ENCODE measurements around the gene CPNE8.

The CPNE8 gene

DNA sequence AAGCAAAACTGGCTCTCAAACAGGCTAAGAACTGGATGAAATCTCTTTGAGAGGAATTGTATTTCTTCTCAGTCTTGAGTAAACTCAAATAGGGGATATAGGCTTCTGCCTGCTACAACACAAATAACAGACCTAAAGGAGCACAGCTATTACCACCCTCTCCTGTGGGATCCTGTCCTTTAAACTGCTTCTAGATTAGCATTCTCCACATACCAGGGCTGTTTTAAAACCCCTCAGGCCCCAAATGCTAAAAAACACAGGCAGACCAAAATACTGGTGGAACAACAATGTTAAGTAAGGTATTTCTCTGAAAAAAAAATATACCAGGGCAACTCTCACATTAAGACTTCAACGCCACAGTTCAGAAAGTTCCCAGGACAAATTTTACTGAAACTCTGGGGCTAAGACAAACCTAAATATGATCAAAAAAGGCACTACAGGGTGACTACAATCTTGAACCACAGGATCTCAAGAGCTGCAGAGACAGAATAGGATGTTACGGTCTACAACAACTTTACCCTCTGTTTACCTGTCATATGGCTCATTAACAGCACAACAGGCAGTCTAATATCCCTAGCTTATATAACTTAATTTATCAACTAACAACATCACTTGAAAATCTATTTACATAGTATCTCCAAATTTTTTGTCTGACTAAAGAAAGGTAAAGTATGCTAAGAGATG lies 7.2 kb downstream of the CPNE8 start:
- in situ Hi-C loops (cut with MboI; ENCODE audit: low sequenced_read_pairs): no loop called here

DNA sequence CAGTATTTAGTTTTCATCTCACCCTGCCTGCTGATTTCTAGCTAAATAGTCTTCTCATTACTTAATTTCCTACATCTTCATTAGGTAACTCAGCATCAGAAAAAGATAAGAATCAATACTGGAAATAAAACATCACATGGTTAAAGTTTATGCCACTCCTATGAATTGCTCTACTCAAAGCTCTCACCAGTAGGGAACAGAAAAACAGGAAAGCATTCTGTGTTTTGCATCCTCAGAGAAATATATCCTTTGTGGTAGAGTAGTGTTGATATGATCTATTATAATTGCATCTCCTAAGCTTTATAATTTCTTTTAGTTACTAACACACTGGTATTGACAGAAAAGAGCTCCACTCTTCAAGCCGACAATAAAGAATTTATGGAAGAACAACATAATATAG lies 9.9 kb downstream of the CPNE8 start:
- in situ Hi-C loops (cut with MboI; ENCODE audit: low sequenced_read_pairs): no loop called here

DNA sequence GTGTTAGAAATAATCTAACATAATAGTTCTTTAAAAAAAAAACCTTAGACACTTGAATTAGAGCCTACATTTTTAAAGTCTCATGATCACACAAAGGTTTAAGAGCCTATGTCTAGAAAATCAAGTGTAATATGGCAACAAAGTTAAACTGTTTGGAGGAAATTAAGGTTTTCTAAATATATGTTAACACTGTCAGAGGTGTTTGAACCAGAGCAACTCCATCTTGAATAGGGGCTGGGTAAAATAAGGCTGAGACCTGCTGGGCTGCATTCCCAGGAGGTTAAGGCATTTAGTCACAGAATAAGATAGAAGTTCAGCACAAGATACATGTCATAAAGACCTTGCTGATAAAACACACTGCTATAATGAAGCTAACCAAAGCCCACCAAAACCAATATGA lies 12.4 kb downstream of the CPNE8 start:
- in situ Hi-C loops (cut with MboI; ENCODE audit: low sequenced_read_pairs): no loop called here

DNA sequence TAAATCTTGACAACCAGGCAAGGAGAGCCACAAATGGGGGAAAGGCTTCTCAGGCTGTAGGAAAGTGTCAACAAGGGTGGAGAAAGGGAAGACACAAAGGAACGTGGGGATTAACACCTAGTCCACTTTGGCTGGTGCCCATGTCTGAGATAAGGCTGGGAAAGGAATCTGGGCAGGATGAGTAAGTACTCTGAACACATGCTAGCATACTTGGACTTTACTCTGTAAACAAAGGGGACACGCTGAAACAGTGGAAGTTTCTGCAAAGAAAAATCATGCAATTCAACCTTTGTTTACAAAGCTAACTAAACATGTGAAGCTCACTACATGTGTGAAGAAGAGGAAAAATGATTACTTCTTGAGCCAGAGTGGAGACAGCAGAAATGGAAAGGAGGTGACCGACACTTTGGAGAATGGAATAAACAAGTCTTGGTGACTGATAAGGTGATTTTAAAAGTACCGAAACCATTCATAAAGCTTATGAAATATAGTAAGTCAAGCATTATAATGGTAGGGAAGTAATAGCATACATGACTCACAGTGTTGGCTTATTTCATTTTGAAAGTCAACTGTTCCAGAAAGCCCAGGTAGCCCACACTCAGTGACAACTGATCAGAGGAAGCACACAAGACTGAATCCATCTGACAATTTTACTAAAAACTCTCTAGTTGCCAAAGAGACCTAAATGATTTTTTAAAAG lies 13.2 kb downstream of the CPNE8 start:
- in situ Hi-C loops (cut with MboI; ENCODE audit: low sequenced_read_pairs): no loop called here

DNA sequence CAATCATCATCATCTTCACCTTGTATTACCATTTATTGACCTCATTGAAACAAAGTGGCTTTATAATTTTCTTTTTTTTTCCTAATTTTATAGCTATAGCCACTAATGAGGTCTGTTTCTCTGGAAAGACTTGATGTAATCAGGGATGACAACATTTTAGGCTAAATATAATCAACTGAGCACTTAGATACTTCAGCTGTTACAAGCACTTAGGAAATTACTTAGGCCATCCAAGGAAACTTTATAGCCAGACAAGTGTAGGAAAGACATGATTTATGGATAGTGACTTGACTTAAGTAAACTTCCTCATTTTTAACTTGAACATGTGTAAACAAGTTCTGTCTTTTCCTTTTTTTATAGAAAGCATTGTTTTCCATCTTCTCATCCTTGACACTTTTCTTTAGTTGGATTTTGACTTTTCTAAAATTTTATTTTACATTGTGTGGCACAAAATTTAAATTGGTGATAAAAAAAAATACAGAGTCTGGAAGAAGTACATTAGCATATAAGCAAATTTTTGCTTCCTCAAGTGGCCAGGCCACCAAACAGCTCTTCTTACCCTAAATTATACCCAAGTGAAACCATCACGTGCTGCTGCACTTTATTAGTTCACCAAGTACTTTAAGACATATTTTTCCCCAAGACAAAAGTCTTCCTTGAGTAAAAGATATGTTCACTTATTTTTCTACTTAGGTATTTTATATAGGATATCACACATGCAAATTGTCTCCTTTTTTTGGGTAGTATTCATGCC lies 15.1 kb downstream of the CPNE8 start:
- in situ Hi-C loops (cut with MboI; ENCODE audit: low sequenced_read_pairs): no loop called here

DNA sequence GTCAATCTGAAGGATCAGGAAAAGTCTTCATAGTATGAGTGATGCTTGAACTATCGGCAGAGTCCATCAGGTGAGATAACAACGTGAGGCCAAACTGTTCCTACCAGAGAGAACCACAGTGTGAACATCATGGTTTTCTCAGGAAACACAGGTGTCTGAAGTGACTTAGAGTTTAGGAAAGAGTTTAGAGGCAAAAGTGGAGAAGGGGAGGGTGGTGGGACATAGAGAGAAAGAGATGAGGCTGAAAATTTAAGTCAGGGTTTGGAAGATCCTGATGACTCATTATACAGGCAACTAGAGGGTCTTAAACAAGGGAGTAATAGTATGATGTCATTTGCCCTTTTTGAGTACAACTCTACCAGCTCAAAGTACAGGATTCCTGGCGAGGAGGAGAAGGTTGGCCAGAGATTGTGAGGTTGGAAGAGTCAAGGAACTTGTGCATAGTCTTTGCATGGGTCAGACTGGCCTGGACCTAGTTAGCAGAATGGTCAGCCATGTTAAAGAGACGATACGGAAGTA lies 16.0 kb downstream of the CPNE8 start:
- in situ Hi-C loops (cut with MboI; ENCODE audit: low sequenced_read_pairs): no loop called here

DNA sequence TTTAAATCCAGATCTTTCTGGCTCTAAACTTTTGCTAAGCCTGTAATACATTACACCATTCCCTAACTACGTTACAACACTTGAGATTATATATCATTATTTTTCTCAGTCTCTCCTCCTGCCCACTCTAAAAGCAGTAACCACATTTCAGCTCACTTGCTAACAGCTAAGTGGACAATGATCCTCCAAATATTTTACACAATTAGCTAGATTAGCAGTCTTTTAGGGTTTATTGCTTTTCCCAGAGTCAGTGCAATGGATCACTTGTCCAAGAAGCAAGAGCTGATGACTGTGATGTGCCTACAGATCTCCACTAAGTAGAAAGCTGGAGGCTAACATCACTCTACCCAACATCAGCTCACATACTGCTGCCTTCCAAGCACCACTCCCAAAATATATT lies 17.6 kb downstream of the CPNE8 start:
- in situ Hi-C loops (cut with MboI; ENCODE audit: low sequenced_read_pairs): no loop called here

DNA sequence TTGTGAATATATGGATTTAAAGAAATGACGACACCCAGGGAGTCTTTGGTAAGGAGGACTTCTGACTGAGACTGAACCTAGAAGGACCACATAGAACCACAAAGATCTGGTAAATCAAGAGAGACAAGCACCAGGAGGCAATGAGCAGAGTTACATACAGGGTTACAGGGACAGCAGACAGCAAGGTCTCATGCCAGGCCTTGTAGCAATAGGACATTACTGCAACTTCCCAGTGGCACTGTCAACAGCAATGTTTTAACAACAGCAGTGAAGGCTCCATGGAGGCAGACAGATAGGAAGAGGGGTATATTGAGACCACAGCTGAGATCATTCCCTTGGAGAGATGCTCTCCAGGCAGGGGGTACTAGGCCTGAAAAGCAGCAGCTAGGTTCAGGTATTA lies 18.5 kb downstream of the CPNE8 start:
- in situ Hi-C loops (cut with MboI; ENCODE audit: low sequenced_read_pairs): no loop called here

DNA sequence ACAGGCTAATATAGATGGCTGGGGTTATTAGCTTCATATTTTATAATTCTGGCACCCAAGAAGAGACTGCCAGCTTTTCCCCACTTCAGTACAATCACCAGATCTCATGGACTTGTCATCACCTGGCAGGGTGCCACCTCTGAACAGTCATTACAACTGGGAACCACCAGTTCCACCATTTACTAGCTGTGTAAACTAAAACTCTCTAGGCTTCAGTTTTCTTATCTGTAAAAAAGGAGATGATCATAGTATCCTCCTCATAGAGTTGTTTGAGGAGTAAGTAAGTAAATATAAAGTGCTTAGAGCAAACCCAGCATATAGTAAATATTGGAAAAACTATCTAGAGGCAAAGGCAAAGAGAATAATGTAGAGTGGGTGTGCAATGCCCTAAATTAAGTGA lies 19.3 kb downstream of the CPNE8 start:
- in situ Hi-C loops (cut with MboI; ENCODE audit: low sequenced_read_pairs): no loop called here

DNA sequence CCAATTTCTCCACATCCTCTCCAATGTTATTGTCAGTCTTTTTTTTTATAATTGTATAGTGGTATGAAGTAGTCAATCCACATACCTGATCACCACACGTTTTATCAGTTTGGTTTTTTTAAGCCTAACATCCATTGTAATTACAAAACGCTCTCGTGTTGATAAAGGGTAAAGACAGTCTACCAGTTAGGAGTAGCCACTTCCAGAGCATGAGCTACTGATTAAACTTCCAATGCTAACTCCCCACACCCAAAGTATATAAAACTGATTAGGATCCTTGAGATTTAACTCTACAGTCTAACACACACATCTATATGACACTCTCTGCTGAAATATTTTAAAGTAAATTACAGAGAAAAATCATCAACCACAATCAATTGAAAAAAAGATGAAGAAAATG lies 20.7 kb downstream of the CPNE8 start:
- in situ Hi-C loops (cut with MboI; ENCODE audit: low sequenced_read_pairs): no loop called here

DNA sequence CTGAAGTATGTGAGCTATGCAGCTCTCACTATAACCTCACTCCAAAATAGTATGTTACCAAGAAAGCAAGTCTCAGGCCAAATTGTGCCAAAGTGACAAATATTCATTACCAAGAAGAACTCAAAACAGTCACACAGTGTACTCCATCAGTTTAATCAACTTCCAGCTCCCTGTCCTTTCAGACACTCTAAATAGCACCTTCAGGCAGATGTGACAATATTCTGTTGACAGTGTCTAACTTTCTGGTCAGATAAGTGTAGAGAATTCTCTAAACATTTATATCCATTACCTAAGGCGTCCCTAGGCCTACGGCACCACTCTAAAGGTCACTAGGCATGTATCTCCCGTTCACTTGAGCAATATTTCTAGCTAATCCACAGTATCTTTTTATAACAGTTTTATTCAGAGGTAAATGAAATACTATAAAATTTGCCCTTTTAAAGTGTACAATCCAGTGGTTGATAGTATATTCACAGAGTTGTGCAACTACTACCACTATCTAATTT lies 21.7 kb downstream of the CPNE8 start:
- in situ Hi-C loops (cut with MboI; ENCODE audit: low sequenced_read_pairs): no loop called here

DNA sequence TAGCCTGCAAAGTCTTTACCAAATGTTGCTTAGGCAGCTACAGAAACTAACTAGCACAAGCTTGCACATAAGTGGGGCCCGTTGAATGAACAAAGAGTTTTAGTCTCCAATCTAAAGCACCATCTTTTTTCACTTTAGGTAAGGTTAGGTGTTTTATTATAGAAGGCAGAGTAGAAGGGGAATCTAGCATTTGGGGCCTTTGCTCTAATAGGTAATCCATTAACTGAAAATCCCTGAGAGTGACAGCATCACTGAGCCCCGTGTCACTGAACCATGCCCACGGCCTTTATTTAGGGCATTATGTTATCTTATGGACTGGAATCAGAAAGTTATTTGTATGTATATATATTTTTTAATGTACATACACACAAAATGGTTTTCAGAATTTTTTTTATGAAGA lies 25.1 kb downstream of the CPNE8 start:
- in situ Hi-C loops (cut with MboI; ENCODE audit: low sequenced_read_pairs): no loop called here

DNA sequence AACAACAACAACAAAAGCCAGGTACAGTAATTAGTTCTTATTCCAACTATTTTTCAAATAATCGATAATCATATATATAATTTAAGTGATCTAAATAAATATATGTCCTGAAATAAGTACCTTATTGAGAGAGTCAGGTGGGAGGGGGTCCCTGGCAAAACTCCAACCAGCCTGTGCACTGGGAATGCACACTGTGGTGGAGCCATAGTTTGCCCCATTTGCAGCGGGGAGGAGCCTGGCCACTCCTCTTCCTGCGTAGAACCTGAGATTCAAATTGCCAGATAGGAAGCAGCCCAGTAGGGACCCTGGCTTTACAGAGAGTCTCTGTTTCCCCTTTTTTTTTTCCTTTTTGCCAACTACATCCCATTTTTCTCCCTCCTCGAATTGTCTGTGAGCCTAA lies 26.4 kb downstream of the CPNE8 start:
- in situ Hi-C loops (cut with MboI; ENCODE audit: low sequenced_read_pairs): no loop called here

DNA sequence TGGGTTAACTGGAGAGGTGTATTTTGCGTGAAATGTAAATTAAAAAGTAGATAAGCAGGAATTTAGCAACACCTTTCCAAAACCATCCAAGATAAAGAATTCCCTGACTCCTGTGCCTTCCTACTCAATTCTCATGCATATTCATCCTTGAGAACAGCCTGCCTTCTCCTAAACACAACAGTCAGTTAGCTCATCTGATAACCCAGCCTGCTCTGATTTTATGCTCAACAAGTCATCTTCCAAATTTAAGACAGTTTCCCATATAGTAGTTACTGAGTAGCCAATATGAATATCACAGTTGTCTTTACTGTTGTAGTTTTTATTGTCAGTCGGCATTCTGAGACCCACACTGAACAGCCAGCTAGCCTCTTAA lies 27.1 kb downstream of the CPNE8 start:
- in situ Hi-C loops (cut with MboI; ENCODE audit: low sequenced_read_pairs): no loop called here

DNA sequence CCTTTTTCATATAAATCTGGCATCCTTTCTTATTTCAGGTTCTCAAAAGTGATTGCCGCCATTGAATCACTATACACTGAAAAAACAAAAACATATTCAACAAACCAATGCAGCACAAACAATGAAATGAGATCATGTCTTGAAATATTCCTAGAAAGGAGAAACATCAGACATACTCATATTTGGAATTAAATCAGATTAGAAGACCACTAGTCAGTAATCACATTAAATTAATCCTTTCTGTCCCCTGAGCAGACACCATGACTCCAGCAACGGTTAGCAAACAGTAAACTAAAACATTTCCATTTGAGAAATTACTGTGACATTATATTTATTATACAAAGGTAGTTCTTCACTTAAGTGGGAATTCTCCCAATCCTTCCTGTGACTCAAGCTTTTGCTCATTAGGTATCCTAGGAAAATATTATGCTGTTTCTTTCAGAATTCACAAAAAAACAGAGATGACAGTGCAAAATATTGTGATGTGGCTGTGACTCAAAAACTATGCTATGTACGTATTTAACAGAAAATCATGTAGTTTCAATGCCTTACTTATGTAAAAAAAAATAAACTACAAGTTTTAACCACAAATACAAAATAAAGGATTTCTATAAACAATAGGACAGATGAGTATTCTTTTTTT lies 29.7 kb downstream of the CPNE8 start:
- in situ Hi-C loops (cut with MboI; ENCODE audit: low sequenced_read_pairs): no loop called here

DNA sequence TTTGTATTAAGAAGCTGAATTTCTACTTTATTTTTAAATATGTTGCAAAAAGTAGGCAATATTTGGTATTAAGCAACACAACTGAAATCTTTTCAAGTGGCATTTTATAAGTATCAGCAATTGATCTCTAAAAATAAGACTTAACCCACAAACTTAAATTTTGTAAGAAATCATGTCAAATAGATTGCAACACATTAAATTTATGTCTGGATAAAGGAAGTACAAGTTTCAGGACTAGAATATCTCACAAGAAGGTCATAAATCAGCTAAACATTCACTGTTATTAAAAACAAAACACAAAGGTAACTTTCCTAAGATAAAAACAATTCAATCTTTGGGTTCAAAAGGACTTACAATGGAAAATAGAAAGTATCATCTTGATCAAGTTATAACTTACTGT lies 32.8 kb downstream of the CPNE8 start:
- in situ Hi-C loops (cut with MboI; ENCODE audit: low sequenced_read_pairs): no loop called here

DNA sequence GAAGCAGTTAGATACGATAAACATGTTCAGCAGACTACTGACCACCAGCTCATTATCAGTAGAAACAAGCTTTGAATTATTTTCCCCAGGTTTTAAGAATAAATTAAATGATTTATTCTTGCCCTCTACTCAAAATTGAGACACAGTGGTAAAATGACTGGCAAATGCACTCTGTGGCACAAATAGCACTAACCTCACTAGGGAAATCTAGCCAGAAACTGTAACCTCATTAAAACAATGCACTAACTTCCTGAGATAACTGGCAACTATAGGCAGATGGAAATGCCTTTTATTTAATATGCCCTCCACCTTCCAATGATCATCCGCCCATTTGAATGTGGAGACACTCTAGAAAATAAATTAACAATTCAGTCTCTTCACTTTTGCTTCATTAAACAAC lies 33.2 kb downstream of the CPNE8 start:
- in situ Hi-C loops (cut with MboI; ENCODE audit: low sequenced_read_pairs): no loop called here

DNA sequence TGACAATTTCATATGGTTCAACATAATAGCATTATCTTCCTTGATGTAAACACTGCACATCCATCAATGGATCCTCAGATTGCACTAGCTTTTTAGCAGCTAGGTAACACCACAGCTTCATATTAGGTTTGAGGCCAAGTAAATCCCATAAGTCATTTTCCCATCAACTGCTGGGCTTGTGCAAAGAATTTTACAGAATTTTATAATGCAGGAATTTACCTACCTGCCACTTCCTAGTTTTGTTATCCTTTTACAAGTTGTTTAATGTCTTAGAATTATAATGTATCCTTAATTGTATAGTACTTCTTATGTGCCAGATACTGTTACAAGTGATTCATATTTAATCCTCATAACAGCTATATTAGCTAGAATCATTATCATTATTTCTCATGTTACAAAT lies 36.4 kb downstream of the CPNE8 start:
- in situ Hi-C loops (cut with MboI; ENCODE audit: low sequenced_read_pairs): no loop called here

DNA sequence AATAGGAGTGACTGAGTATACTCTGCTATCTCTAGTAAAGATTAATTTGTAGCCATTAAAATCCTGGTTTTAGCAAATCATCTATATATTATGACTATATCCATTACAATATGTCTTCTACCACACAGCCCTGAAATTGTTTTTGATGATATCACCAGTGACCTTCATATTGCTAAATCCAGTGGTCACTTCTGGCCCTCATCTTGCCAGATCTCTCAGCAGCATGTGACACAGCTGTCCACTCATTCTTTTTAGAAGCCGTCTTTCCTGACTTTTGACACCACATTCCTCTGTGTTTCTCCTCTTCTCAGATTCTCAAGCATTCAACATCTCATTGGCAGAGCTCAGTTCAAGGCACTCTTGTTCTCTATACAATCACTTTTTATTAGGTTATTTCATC lies 54.9 kb downstream of the CPNE8 start:
- in situ Hi-C loops (cut with MboI; ENCODE audit: low sequenced_read_pairs): no loop called here

DNA sequence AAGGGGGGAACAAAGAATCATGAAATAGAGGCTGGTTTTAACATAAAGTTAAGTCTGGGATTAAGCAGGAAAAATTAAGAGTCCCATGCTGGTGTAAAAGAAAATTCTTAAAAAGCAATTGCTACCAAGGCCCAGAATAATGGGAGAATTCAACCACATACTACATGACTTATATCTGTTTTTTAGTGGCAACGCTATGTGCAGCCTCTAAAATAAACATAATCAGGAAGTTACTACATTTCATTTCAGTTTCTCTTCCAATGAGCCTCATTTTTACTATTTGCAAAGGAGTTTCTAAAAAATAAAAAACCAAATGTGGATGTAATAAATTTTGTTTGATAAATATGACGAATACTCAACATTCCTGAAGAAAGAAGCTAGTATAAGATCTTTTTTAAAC lies 58.1 kb downstream of the CPNE8 start:
- in situ Hi-C loops (cut with MboI; ENCODE audit: low sequenced_read_pairs): no loop called here

DNA sequence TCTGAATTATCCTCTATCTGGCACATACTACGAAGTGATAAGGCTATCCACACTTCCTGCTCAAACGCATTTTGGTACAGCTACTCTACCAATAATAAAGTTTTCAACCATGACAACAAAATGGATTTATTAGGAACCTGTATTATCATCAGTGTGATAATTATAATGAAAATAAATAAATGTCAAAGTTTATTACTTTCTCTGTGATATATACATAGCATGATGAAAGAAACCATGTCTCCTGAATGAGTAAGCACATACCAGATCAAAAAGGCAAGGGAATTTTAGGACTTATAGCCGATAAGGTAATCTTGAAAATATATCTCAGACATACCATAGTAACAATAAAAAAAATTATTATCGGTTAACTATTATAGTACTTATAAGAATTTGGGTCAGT lies 61.1 kb downstream of the CPNE8 start:
- in situ Hi-C loops (cut with MboI; ENCODE audit: low sequenced_read_pairs): no loop called here
